ENCODE data around the gene INPP4B. TPM values are rescaled to one million over a fixed set of nuclear protein-coding genes. Genes with fewer than 3 reads are reported as not detected.

Gene INPP4B
- polyA plus RNA-seq, 1 of the 3 experiments (the other 2 are of a cell fraction), result 0.08 TPM

DNA sequence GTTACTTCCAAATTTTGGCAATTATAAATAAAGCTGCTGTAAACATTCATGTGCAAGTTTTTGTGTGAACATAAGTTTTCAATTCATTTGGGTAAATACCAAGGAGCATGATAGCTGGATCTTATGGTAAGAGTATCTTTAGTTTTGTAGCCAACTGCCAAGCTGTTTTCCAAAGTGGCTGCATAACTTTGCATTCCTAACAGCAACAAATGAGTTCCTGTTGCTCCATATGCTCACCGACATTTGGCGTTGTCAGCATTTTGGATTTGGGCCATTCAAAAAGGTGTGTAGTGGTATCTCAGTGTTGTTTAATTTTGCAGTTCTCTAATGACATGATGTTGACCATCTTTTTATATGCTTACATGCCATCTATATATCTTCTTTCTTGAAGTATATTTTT lies 208.5 kb downstream of the INPP4B start:
- Histone ChIP-seq H3K36me3 (replicated peaks in 1 of 2; ENCODE audit: control insufficient read depth in 1 of 2, insufficient read depth in 2 of 2, low read length in 1 of 2) (no peaks in the 10 kb centered on the region), H3K79me2 (ENCODE audit: insufficient read depth) (no peaks in the 10 kb centered on the region), H3K9me2 (no peaks in the 10 kb centered on the region), H3K4me2 (no peak overlapping the region), H3F3A (replicated peaks; ENCODE audit: insufficient read depth) (no peaks in the 10 kb centered on the region), H3K4me1 (ENCODE audit: control insufficient read depth in 1 of 2, insufficient read depth in 2 of 2, low read depth in 1 of 2, low read length in 1 of 2) (no peaks in the 10 kb centered on the region), H3K4me3 (ENCODE audit: low read depth in 2 of 2, low read length in 1 of 2) (no peak overlapping the region), H4K20me1 (ENCODE audit: insufficient read depth) (no peaks in the 10 kb centered on the region), H3K9ac (no peak overlapping the region), H3K27me3 (ENCODE audit: insufficient read depth) (no peaks in the 10 kb centered on the region), H3K27ac (ENCODE audit: low read depth in 2 of 2, low read length in 1 of 2) (no peak overlapping the region), H3K9me3 (no peaks in the 10 kb centered on the region), H2AFZ (ENCODE audit: low read depth) (no peak overlapping the region)
- ChIA-PET CTCF (no interaction called here), POLR2A (no interaction called here)
- DNase-seq, result no peak
- WGBS (ENCODE audit: low lambda C conversion rate), result 89% methylated on average over 2 of the region's 2 CpGs
- TF ChIP-seq YY1 (IDR thresholded peaks at IDR 0.05; ENCODE audit: low read depth) (no peak), NFIC (IDR thresholded peaks at IDR 0.05; ENCODE audit: borderline replicate concordance) (no peak), NRF1 (IDR thresholded peaks at IDR 0.05; ENCODE audit: low read depth, low read length) (no peak), TAF1 (IDR thresholded peaks at IDR 0.05; ENCODE audit: borderline replicate concordance, low read depth, low read length) (no peak), RXRA (IDR thresholded peaks at IDR 0.05; ENCODE audit: borderline replicate concordance, low read depth) (no peak), CHD2 (IDR thresholded peaks at IDR 0.05; ENCODE audit: low read length, partially characterized antibody) (no peak), GATA2 (CRISPR knock-in tag; IDR thresholded peaks at IDR 0.05) (no peak), JUND (IDR thresholded peaks at IDR 0.05) (no peak), TEAD4 (IDR thresholded peaks at IDR 0.05; ENCODE audit: borderline replicate concordance, insufficient read depth) (no peak), FOXM1 (IDR thresholded peaks at IDR 0.05; ENCODE audit: low read depth) (no peak), GABPA (IDR thresholded peaks at IDR 0.05; ENCODE audit: low read depth) (no peak), TCF12 (IDR thresholded peaks at IDR 0.05) (no peak), FOSL2 (IDR thresholded peaks at IDR 0.05; ENCODE audit: borderline replicate concordance, low read depth) (no peak)
- TF ChIP-seq, protein P1, sequence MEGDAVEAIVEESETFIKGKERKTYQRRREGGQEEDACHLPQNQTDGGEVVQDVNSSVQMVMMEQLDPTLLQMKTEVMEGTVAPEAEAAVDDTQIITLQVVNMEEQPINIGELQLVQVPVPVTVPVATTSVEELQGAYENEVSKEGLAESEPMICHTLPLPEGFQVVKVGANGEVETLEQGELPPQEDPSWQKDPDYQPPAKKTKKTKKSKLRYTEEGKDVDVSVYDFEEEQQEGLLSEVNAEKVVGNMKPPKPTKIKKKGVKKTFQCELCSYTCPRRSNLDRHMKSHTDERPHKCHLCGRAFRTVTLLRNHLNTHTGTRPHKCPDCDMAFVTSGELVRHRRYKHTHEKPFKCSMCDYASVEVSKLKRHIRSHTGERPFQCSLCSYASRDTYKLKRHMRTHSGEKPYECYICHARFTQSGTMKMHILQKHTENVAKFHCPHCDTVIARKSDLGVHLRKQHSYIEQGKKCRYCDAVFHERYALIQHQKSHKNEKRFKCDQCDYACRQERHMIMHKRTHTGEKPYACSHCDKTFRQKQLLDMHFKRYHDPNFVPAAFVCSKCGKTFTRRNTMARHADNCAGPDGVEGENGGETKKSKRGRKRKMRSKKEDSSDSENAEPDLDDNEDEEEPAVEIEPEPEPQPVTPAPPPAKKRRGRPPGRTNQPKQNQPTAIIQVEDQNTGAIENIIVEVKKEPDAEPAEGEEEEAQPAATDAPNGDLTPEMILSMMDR (IDR thresholded peaks at IDR 0.05), result no peak
- TF ChIP-seq, protein P2, sequence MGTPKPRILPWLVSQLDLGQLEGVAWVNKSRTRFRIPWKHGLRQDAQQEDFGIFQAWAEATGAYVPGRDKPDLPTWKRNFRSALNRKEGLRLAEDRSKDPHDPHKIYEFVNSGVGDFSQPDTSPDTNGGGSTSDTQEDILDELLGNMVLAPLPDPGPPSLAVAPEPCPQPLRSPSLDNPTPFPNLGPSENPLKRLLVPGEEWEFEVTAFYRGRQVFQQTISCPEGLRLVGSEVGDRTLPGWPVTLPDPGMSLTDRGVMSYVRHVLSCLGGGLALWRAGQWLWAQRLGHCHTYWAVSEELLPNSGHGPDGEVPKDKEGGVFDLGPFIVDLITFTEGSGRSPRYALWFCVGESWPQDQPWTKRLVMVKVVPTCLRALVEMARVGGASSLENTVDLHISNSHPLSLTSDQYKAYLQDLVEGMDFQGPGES (IDR thresholded peaks at IDR 0.05; ENCODE audit: low read depth, low read length), result no peak
- TF ChIP-seq, protein P3, sequence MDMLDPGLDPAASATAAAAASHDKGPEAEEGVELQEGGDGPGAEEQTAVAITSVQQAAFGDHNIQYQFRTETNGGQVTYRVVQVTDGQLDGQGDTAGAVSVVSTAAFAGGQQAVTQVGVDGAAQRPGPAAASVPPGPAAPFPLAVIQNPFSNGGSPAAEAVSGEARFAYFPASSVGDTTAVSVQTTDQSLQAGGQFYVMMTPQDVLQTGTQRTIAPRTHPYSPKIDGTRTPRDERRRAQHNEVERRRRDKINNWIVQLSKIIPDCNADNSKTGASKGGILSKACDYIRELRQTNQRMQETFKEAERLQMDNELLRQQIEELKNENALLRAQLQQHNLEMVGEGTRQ (IDR thresholded peaks at IDR 0.05; ENCODE audit: borderline replicate concordance, low read depth, low read length), result no peak
- TF ChIP-seq, protein P4, sequence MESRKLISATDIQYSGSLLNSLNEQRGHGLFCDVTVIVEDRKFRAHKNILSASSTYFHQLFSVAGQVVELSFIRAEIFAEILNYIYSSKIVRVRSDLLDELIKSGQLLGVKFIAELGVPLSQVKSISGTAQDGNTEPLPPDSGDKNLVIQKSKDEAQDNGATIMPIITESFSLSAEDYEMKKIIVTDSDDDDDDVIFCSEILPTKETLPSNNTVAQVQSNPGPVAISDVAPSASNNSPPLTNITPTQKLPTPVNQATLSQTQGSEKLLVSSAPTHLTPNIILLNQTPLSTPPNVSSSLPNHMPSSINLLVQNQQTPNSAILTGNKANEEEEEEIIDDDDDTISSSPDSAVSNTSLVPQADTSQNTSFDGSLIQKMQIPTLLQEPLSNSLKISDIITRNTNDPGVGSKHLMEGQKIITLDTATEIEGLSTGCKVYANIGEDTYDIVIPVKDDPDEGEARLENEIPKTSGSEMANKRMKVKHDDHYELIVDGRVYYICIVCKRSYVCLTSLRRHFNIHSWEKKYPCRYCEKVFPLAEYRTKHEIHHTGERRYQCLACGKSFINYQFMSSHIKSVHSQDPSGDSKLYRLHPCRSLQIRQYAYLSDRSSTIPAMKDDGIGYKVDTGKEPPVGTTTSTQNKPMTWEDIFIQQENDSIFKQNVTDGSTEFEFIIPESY (IDR thresholded peaks at IDR 0.05; ENCODE audit: borderline replicate concordance, low read depth), result no peak
- TF ChIP-seq, protein P5, sequence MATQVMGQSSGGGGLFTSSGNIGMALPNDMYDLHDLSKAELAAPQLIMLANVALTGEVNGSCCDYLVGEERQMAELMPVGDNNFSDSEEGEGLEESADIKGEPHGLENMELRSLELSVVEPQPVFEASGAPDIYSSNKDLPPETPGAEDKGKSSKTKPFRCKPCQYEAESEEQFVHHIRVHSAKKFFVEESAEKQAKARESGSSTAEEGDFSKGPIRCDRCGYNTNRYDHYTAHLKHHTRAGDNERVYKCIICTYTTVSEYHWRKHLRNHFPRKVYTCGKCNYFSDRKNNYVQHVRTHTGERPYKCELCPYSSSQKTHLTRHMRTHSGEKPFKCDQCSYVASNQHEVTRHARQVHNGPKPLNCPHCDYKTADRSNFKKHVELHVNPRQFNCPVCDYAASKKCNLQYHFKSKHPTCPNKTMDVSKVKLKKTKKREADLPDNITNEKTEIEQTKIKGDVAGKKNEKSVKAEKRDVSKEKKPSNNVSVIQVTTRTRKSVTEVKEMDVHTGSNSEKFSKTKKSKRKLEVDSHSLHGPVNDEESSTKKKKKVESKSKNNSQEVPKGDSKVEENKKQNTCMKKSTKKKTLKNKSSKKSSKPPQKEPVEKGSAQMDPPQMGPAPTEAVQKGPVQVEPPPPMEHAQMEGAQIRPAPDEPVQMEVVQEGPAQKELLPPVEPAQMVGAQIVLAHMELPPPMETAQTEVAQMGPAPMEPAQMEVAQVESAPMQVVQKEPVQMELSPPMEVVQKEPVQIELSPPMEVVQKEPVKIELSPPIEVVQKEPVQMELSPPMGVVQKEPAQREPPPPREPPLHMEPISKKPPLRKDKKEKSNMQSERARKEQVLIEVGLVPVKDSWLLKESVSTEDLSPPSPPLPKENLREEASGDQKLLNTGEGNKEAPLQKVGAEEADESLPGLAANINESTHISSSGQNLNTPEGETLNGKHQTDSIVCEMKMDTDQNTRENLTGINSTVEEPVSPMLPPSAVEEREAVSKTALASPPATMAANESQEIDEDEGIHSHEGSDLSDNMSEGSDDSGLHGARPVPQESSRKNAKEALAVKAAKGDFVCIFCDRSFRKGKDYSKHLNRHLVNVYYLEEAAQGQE (IDR thresholded peaks at IDR 0.05; ENCODE audit: low read depth, low read length), result no peak
